Measurements from ENCODE around the gene GPATCH1.
"Not testable (repeated sequence)": the region's sequence is repeated elsewhere in the genome, so short reads cannot be mapped to it uniquely, and the experiment has no call there.

Gene GPATCH1

GRCh38 chr19:33037168-33038025 lies 43.6 kb upstream of the GPATCH1 start:
- not testable (repeated sequence) for H3K4me3 ChIP-seq (ENCODE audit: low read depth, low read length); H3K9me3 ChIP-seq (ENCODE audit: control insufficient read depth, insufficient read depth, low read depth, low read length); H3K27ac ChIP-seq (ENCODE audit: extremely low read depth, low read depth, low read length)
- peak; percentile 13; the same call in 1 of the 2 replicates for TF ChIP-seq SP2 (tag by site-specific recombination; IDR thresholded peaks at IDR 0.05)
- Histone ChIP-seq H3K36me3 (ENCODE audit: control insufficient read depth in 2 of 2, insufficient read depth in 1 of 2, low read length in 2 of 2) (peaks cover 9 to 51% of the 10 kb centered on the region in 2 experiments), H3K4me1 (ENCODE audit: control insufficient read depth, insufficient read depth, low read length) (peaks cover 22% of the 10 kb centered on the region)
- CTCF ChIA-PET, result interaction anchor here (0.6 to 2.6 kb wide), 5 partner anchors 10 to 422 kb away, joined by 3 to 11 read pairs (median 3); no protein-coding TSS in a partner anchor
- POLR2A ChIA-PET, result interaction anchor here (2.2 kb wide), 1 partner anchor 15 kb away, joined by 5 read pairs; no protein-coding TSS in a partner anchor

DNA sequence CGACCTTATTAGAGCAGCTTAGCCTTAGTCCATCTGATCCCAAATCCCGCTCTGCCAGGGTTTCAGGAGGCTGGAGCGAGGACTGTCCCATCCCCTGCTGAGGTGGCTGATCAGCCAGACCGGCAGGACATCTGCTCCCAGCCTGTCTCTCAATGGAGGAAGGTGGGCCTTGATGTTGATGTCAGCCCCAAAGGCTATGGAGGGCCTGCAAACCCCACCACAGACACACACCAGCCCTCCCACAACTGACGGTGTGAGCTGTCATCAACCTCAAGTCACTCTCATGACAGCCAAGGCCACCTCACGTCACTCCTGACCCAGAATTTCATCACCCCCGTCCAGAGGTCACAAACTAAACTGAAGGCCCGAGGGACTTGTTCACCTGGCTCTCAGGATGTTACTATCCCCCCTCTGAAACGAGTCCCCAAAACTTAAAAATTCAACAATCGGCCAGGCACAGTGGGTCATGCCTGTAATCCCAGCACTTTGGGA lies 41.8 kb upstream of the GPATCH1 start:
- H3K36me3 ChIP-seq (ENCODE audit: control insufficient read depth in 2 of 2, insufficient read depth in 1 of 2, low read length in 2 of 2), result peaks cover 10 to 52% of the 10 kb centered on the region in 2 experiments
- POLR2A ChIA-PET, result no interaction called here
- peaks cover 16% of the 10 kb centered on the region for H3K4me1 ChIP-seq (ENCODE audit: control insufficient read depth, insufficient read depth, low read length)
- CTCF ChIA-PET, result interaction anchor here (0.6 to 2.6 kb wide), 7 partner anchors 8 to 1057 kb away, joined by 3 to 11 read pairs (median 5); no protein-coding TSS in a partner anchor
- H3K27ac ChIP-seq (ENCODE audit: extremely low read depth, low read depth, low read length), result no peak overlapping the region
- H3K9me3 ChIP-seq (ENCODE audit: control insufficient read depth, insufficient read depth, low read depth, low read length), result no peaks in the 10 kb centered on the region
- H3K4me3 ChIP-seq (ENCODE audit: low read depth, low read length), result no peak overlapping the region
- no peak for TF ChIP-seq ZNF138 (tag by site-specific recombination; IDR thresholded peaks at IDR 0.05; ENCODE audit: borderline replicate concordance)
- TF ChIP-seq, protein P1, sequence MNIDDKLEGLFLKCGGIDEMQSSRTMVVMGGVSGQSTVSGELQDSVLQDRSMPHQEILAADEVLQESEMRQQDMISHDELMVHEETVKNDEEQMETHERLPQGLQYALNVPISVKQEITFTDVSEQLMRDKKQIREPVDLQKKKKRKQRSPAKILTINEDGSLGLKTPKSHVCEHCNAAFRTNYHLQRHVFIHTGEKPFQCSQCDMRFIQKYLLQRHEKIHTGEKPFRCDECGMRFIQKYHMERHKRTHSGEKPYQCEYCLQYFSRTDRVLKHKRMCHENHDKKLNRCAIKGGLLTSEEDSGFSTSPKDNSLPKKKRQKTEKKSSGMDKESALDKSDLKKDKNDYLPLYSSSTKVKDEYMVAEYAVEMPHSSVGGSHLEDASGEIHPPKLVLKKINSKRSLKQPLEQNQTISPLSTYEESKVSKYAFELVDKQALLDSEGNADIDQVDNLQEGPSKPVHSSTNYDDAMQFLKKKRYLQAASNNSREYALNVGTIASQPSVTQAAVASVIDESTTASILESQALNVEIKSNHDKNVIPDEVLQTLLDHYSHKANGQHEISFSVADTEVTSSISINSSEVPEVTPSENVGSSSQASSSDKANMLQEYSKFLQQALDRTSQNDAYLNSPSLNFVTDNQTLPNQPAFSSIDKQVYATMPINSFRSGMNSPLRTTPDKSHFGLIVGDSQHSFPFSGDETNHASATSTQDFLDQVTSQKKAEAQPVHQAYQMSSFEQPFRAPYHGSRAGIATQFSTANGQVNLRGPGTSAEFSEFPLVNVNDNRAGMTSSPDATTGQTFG (tag by site-specific recombination; IDR thresholded peaks at IDR 0.05; ENCODE audit: borderline replicate concordance), result 0 out of 2 replicates have a peak, but pooled peaks have one; percentile 29
- TF ChIP-seq ZIC2 (tag by site-specific recombination; IDR thresholded peaks at IDR 0.05), result 0 out of 2 replicates have a peak, but pooled peaks have one; percentile 13

- POLR2A ChIA-PET, result interaction anchor here (1.8 kb wide), 1 partner anchor 41 kb away, joined by 7 read pairs; the partner anchor contains the start of gene GPATCH1
- CTCF ChIA-PET, result interaction anchor here (0.6 to 0.9 kb wide), 4 partner anchors 9 to 118 kb away, joined by 4 to 5 read pairs (median 5); no protein-coding TSS in a partner anchor
- Histone ChIP-seq H3K4me1 (ENCODE audit: control insufficient read depth, insufficient read depth, low read length) (peaks cover 16% of the 10 kb centered on the region), H3K36me3 (ENCODE audit: control insufficient read depth in 2 of 2, insufficient read depth in 1 of 2, low read length in 2 of 2) (peaks cover 10 to 56% of the 10 kb centered on the region in 2 experiments), H3K9me3 (ENCODE audit: control insufficient read depth, insufficient read depth, low read depth, low read length) (no peaks in the 10 kb centered on the region), H3K4me3 (ENCODE audit: low read depth, low read length) (no peak overlapping the region), H3K27ac (ENCODE audit: extremely low read depth, low read depth, low read length) (no peak overlapping the region)
- TF ChIP-seq KLF8 (tag by site-specific recombination; IDR thresholded peaks at IDR 0.05) (0 out of 2 replicates have a peak, but pooled peaks have one; percentile 32), KLF10 (tag by site-specific recombination; IDR thresholded peaks at IDR 0.05) (no peak), ZNF501 (tag by site-specific recombination; IDR thresholded peaks at IDR 0.05) (no peak), ZNF23 (tag by site-specific recombination; IDR thresholded peaks at IDR 0.05; ENCODE audit: borderline replicate concordance) (no peak), ZNF660 (tag by site-specific recombination; IDR thresholded peaks at IDR 0.05) (no peak), ZNF549 (tag by site-specific recombination; IDR thresholded peaks at IDR 0.05) (no peak), ZNF768 (tag by site-specific recombination; IDR thresholded peaks at IDR 0.05) (no peak; the same call in 1 of the 2 replicates), ZNF76 (tag by site-specific recombination; IDR thresholded peaks at IDR 0.05; ENCODE audit: borderline replicate concordance, low read depth) (no peak), ZNF280D (tag by site-specific recombination; IDR thresholded peaks at IDR 0.05) (0 out of 2 replicates have a peak, but pooled peaks have one; percentile 78), ATF2 (tag by site-specific recombination; IDR thresholded peaks at IDR 0.05; ENCODE audit: low read depth) (no peak), ZNF664 (tag by site-specific recombination; IDR thresholded peaks at IDR 0.05) (peak; percentile 45; the same call in 1 of the 2 replicates), ZNF140 (tag by site-specific recombination; IDR thresholded peaks at IDR 0.05) (no peak), HOXC10 (CRISPR knock-in tag; IDR thresholded peaks at IDR 0.05) (no peak)
- TF ChIP-seq, protein P2, sequence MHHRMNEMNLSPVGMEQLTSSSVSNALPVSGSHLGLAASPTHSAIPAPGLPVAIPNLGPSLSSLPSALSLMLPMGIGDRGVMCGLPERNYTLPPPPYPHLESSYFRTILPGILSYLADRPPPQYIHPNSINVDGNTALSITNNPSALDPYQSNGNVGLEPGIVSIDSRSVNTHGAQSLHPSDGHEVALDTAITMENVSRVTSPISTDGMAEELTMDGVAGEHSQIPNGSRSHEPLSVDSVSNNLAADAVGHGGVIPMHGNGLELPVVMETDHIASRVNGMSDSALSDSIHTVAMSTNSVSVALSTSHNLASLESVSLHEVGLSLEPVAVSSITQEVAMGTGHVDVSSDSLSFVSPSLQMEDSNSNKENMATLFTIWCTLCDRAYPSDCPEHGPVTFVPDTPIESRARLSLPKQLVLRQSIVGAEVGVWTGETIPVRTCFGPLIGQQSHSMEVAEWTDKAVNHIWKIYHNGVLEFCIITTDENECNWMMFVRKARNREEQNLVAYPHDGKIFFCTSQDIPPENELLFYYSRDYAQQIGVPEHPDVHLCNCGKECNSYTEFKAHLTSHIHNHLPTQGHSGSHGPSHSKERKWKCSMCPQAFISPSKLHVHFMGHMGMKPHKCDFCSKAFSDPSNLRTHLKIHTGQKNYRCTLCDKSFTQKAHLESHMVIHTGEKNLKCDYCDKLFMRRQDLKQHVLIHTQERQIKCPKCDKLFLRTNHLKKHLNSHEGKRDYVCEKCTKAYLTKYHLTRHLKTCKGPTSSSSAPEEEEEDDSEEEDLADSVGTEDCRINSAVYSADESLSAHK (tag by site-specific recombination; IDR thresholded peaks at IDR 0.05), result no peak
These were observed 41.2 kb upstream of the GPATCH1 start for GRCh38 chr19:33039815-33040214.
